ENCODE results near the gene CLSTN3. TPM values are rescaled to one million over a fixed set of nuclear protein-coding genes. Genes with fewer than 3 reads are reported as not detected.

The CLSTN3 gene
- total and polyA plus RNA-seq, 3 donors from 2014 or later = 18.8 to 22.7 (median 19.9) TPM

- DNase-seq = peak; percentile 16
- peak overlapping the region; percentile 61 to 79 for H3K27ac ChIP-seq
- H3K9me3 ChIP-seq = no peaks in the 10 kb centered on the region
- 69 to 70% methylated on average over 16 of the region's 16 CpGs for WGBS, 2 donors
- H3K36me3 ChIP-seq (ENCODE audit: low read depth, missing control alignments) = no peaks in the 10 kb centered on the region
- peaks cover 15% of the 10 kb centered on the region for H3K4me1 ChIP-seq
- peak overlapping the region in 1 of 2 donors; percentile 58 for H3K4me3 ChIP-seq
- no peaks in the 10 kb centered on the region for H3K27me3 ChIP-seq
- intact Hi-C loops (cut with DNase I; ENCODE audit: low total_unique reads) = loop anchor here (10.0 kb wide), 1 partner anchor 146 kb away; the partner anchor contains the start of genes C12orf57 and RNU7-1
- TF ChIP-seq POLR2A (IDR thresholded peaks at IDR 0.05) (no peak), CTCF (IDR thresholded peaks at IDR 0.05) (no peak)
These were observed 39.8 kb upstream of the CLSTN3 start for GRCh38 chr12:7090222-7090998.

GRCh38 chr12:7091171-7091570 lies 39.0 kb upstream of the CLSTN3 start:
- TF ChIP-seq POLR2A (IDR thresholded peaks at IDR 0.05) = no peak
- TF ChIP-seq CTCF (IDR thresholded peaks at IDR 0.05) = no peak
- H3K4me1 ChIP-seq = peaks cover 15% of the 10 kb centered on the region
- H3K36me3 ChIP-seq (ENCODE audit: low read depth, missing control alignments) = no peaks in the 10 kb centered on the region
- H3K27ac ChIP-seq = peak overlapping the region; percentile 61 to 79
- no peaks in the 10 kb centered on the region for H3K27me3 ChIP-seq
- WGBS, 2 donors = 64 to 76% methylated on average over 2 to 7 of the region's 7 CpGs
- H3K9me3 ChIP-seq = no peaks in the 10 kb centered on the region
- H3K4me3 ChIP-seq = peak overlapping the region in 1 of 2 donors; percentile 58
- DNase-seq = peak; percentile 12
- intact Hi-C loops (cut with DNase I; ENCODE audit: low total_unique reads) = loop anchor here (10.0 kb wide), 1 partner anchor 146 kb away; the partner anchor contains the start of genes C12orf57 and RNU7-1

DNA sequence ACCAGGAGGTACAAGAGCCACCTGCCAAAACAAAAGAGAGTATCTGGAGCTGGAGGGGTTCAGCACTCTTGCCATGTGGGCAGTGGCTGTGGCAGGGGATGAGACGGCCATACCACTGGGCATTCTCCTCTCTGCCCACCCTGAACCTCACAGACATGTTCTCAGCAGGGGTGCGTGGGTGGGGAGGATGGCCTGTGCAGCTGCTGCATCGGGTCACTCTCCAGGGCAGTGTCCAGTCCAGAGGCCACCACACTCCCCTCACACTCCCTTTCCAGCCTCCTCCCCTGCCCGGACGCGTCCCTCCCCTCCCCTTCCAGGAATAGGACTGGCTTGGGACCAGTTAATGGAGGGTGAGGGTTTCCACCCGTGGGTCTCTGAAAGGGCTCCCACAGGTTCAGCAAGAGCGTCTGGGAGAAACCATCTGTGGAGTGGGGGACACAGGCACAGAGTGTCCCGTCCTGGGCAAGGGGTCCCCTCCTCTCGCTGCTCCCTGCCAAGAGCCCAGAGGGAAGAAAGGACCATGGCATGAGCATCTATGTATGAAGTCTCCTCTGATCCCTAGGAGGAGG lies 38.4 kb upstream of the CLSTN3 start:
- Histone ChIP-seq H3K36me3 (ENCODE audit: low read depth, missing control alignments) (no peaks in the 10 kb centered on the region), H3K27ac (peak overlapping the region; percentile 61 to 79), H3K4me3 (peak overlapping the region; percentile 52 to 58), H3K9me3 (no peaks in the 10 kb centered on the region), H3K4me1 (peaks cover 15% of the 10 kb centered on the region), H3K27me3 (no peaks in the 10 kb centered on the region)
- peak; percentile 64 for DNase-seq
- WGBS, 2 donors = 45 to 46% methylated on average over 6 to 10 of the region's 10 CpGs
- intact Hi-C loops (cut with DNase I; ENCODE audit: low total_unique reads) = loop anchor here (10.0 kb wide), 1 partner anchor 147 kb away; the partner anchor contains the start of genes C12orf57 and RNU7-1
- TF ChIP-seq POLR2A (IDR thresholded peaks at IDR 0.05) (no peak), CTCF (IDR thresholded peaks at IDR 0.05) (no peak)

GRCh38 chr12:7092229-7092985 lies 37.8 kb upstream of the CLSTN3 start, which contains the start of gene C1R:
Gene C1R, minus strand, starts transcription at chr12:7092445. Its CDS starts 57 bp downstream, at chr12:7092388.
- TF ChIP-seq POLR2A (IDR thresholded peaks at IDR 0.05) (no peak), CTCF (IDR thresholded peaks at IDR 0.05) (peak; percentile 85 to 92 (median 90))
- Histone ChIP-seq H3K4me3 (peak within 1 kb of the TSS; percentile 52 to 58), H3K4me1 (peaks cover 15% of the 10 kb centered on the region), H3K27me3 (no peaks in the 10 kb centered on the region), H3K36me3 (ENCODE audit: low read depth, missing control alignments) (no peaks in the 10 kb centered on the region), H3K9me3 (no peaks in the 10 kb centered on the region), H3K27ac (peak within 1 kb of the TSS; percentile 61 to 79)
- intact Hi-C loops (cut with DNase I; ENCODE audit: low total_unique reads) = loop anchor here (10.0 kb wide), 1 partner anchor 148 kb away; the partner anchor contains the start of genes C12orf57 and RNU7-1
- 21 to 22% methylated on average over 16 of the region's 16 CpGs for WGBS, 2 donors
- DNase-seq = peak; percentile 85

All from testis (tissue), 3 donors.